ENCODE data around the gene G6PC2. TPM values are rescaled to one million over a fixed set of nuclear protein-coding genes. Genes with fewer than 3 reads are reported as not detected.

G6PC2 gene
- total and polyA plus RNA-seq, 2 donors: 0.05 TPM; not detected in 1

DNA sequence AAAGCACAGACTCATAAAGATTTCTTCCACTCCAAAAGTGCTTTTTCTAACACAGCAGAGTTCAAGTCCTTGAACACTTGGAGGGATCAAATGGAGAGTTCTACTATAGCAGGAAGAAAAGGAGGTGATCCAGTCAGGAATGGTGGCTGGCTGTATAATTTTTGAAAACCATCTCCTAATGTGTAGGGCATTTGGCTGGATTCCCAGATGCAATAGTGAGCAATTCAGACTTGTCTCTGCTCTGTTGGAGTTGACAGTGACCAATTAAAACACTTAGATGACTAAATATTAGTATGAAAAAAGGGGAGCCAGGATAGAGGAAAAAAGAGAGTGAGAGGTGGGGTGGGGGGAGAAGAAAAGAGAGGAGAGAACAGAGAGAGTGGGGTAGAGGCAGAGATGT is 5.3 kb upstream of the G6PC2 start:
- no peak overlapping the region for H3K4me3 ChIP-seq (ENCODE audit: low read length in 2 of 2)
- no peaks in the 10 kb centered on the region for H3K36me3 ChIP-seq (ENCODE audit: control insufficient read depth in 2 of 2, insufficient read depth in 2 of 2, low read length in 1 of 2)
- H3K9me3 ChIP-seq (ENCODE audit: control insufficient read depth in 2 of 2, insufficient read depth in 1 of 2, low read length in 1 of 2): no peaks in the 10 kb centered on the region
- DNase-seq (ENCODE audit: low read depth in 6 of 9, low spot score in 9 of 9): no peak
- H3K27ac ChIP-seq (ENCODE audit: low read depth in 1 of 2, low read length in 1 of 2): no peak overlapping the region
- peaks cover 0 to 1% of the 10 kb centered on the region in 2 donors for H3K4me1 ChIP-seq (ENCODE audit: control insufficient read depth in 2 of 2, insufficient read depth in 2 of 2, low read length in 2 of 2)
- no peaks in the 10 kb centered on the region for H3K27me3 ChIP-seq (ENCODE audit: control insufficient read depth in 2 of 2, insufficient read depth in 1 of 2, low read length in 1 of 2)

DNA sequence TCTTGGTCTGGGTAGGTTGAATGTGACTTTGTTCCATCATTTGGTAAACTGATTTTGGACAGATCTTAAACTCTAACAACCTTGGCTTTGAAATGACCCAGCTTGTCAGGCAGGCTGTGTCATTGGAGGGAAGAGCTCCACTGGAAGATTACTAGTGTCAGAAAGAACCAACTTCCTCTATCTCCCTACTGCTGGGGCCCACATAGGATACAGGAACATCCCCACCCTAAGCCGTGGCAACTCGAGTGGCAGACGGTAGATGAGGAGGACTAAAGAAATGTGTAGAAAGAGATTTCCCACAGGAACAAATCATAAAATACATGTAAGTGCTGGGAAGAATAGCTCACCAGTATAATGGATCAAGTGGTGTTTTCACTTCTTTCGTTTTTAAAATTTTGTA is 4.3 kb upstream of the G6PC2 start:
- H3K27me3 ChIP-seq (ENCODE audit: control insufficient read depth in 2 of 2, insufficient read depth in 1 of 2, low read length in 1 of 2): no peaks in the 10 kb centered on the region
- 74% methylated on average over 4 of the region's 4 CpGs for WGBS
- peak in 1 of 9 donors; percentile 5 for DNase-seq (ENCODE audit: low read depth in 6 of 9, low spot score in 9 of 9)
- no peaks in the 10 kb centered on the region for H3K9me3 ChIP-seq (ENCODE audit: control insufficient read depth in 2 of 2, insufficient read depth in 1 of 2, low read length in 1 of 2)
- no peak overlapping the region for H3K4me3 ChIP-seq (ENCODE audit: low read length in 2 of 2)
- no peaks in the 10 kb centered on the region for H3K36me3 ChIP-seq (ENCODE audit: control insufficient read depth in 2 of 2, insufficient read depth in 2 of 2, low read length in 1 of 2)
- H3K27ac ChIP-seq (ENCODE audit: low read depth in 1 of 2, low read length in 1 of 2): no peak overlapping the region
- H3K4me1 ChIP-seq (ENCODE audit: control insufficient read depth in 2 of 2, insufficient read depth in 2 of 2, low read length in 2 of 2): no peaks in the 10 kb centered on the region

DNA sequence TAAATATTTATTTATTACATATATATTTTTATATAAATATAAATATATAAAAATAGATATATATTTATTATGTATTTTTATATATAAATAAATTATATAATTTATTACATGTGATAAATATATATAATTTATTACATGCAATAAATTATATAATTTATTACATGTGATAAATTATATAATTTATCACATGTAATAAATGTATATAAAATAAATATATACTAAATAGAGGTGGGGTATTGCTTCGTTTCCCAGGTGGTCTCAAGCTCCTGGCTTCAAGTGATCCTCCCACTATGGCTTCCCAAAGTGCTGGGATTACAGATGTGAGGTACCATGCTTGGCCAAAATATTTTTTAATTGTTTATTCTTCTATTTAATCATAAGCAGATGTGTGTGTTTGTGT is 3.6 kb upstream of the G6PC2 start:
- no peak for DNase-seq (ENCODE audit: low read depth in 6 of 9, low spot score in 9 of 9)
- Histone ChIP-seq H3K36me3 (ENCODE audit: control insufficient read depth in 2 of 2, insufficient read depth in 2 of 2, low read length in 1 of 2) (no peaks in the 10 kb centered on the region), H3K4me3 (ENCODE audit: low read length in 2 of 2) (no peak overlapping the region), H3K27ac (ENCODE audit: low read depth in 1 of 2, low read length in 1 of 2) (no peak overlapping the region), H3K9me3 (ENCODE audit: control insufficient read depth in 2 of 2, insufficient read depth in 1 of 2, low read length in 1 of 2) (no peaks in the 10 kb centered on the region), H3K27me3 (ENCODE audit: control insufficient read depth in 2 of 2, insufficient read depth in 1 of 2, low read length in 1 of 2) (no peaks in the 10 kb centered on the region), H3K4me1 (ENCODE audit: control insufficient read depth in 2 of 2, insufficient read depth in 2 of 2, low read length in 2 of 2) (no peaks in the 10 kb centered on the region)
- WGBS: 96% methylated on average over 1 of the region's 1 CpG

DNA sequence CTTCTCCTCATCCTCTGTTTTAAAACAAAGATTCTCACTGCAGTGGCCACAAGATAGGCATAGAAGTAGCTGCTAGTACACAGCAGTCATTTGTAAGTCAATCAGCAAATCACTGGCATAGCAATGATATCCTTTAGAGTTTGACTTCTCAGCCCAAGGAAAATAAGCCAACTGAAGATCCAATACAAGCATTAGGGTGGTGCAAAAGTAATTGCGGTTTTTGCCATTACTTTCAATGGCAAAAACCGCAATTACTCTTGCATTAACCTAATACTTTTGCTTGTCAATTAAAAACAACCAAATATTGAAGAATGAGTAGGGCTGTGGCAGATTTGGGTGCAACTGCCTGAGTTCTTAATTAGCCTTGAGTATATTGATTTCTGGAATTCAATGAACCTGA is 2.8 kb downstream of the G6PC2 start:
- no peak for DNase-seq (ENCODE audit: low read depth in 6 of 9, low spot score in 9 of 9)
- no peak overlapping the region for H3K4me3 ChIP-seq (ENCODE audit: low read length in 2 of 2)

DNA sequence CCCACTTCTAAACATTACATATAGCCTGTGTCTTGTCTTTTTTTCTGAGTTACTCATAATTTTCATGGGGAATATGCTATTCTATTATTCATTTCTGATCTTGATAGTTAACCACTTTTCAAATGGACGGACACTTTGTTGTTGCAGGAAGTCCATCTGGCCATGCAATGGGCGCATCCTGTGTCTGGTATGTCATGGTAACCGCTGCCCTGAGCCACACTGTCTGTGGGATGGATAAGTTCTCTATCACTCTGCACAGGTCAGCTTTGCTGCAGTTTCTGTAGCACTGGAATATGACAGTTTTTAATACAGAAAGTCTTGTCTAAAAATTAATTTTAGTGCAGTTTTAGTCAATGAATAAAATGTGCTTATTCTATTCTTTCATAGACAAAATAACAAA is 3.3 kb downstream of the G6PC2 start:
- no peak for DNase-seq (ENCODE audit: low read depth in 6 of 9, low spot score in 9 of 9)
- no peaks in the 10 kb centered on the region for H3K36me3 ChIP-seq (ENCODE audit: control insufficient read depth in 2 of 2, insufficient read depth in 2 of 2, low read length in 1 of 2)
- no peak overlapping the region for H3K4me3 ChIP-seq (ENCODE audit: low read length in 2 of 2)
- 97% methylated on average over 3 of the region's 3 CpGs for WGBS
- no peaks in the 10 kb centered on the region for H3K4me1 ChIP-seq (ENCODE audit: control insufficient read depth in 2 of 2, insufficient read depth in 2 of 2, low read length in 2 of 2)
- no peaks in the 10 kb centered on the region for H3K9me3 ChIP-seq (ENCODE audit: control insufficient read depth in 2 of 2, insufficient read depth in 1 of 2, low read length in 1 of 2)
- no peaks in the 10 kb centered on the region for H3K27me3 ChIP-seq (ENCODE audit: control insufficient read depth in 2 of 2, insufficient read depth in 1 of 2, low read length in 1 of 2)
- H3K27ac ChIP-seq (ENCODE audit: low read depth in 1 of 2, low read length in 1 of 2): no peak overlapping the region

More for the DNA sequence above, 2.8 kb downstream of the G6PC2 start:
- no peak overlapping the region for H3K27ac ChIP-seq (ENCODE audit: low read depth in 1 of 2, low read length in 1 of 2)
- no peaks in the 10 kb centered on the region for H3K36me3 ChIP-seq (ENCODE audit: control insufficient read depth in 2 of 2, insufficient read depth in 2 of 2, low read length in 1 of 2)
- H3K9me3 ChIP-seq (ENCODE audit: control insufficient read depth in 2 of 2, insufficient read depth in 1 of 2, low read length in 1 of 2): no peaks in the 10 kb centered on the region
- no peaks in the 10 kb centered on the region for H3K4me1 ChIP-seq (ENCODE audit: control insufficient read depth in 2 of 2, insufficient read depth in 2 of 2, low read length in 2 of 2)
- over 99% methylated on average over 2 of the region's 2 CpGs for WGBS
- H3K27me3 ChIP-seq (ENCODE audit: control insufficient read depth in 2 of 2, insufficient read depth in 1 of 2, low read length in 1 of 2): no peaks in the 10 kb centered on the region

DNA sequence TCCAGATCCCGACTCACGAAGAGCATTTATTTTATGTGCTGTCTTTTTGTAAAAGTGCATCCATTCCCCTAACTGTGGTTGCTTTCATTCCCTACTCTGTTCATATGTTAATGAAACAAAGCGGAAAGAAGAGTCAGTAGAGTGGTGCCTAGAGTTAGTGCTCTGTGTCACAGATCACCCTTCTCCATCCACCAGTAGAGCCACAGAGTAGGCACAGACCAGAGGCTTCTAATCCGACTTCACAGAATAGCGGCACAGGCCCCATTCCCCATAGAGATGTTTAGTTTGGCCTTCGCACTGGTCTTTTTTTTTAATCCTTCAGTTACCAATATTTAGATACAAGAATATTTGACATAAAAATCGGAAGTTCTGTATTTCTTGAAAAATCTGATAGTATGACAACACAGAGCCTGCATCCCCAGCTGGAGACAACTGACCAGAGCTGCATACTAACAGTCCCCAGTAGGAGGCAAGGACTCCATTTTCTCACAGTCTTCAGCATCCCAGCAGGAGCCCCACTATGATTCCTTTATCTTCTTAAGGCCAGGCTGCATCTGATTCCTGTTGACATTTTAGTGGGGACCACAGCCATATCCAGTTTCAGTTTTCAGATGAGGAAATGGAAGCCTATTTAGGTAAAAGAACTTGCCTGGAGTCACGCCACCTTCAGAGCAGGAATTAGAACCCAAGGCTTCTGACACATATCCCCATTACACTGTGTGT is 7.0 kb downstream of the G6PC2 start:
- Histone ChIP-seq H3K4me1 (ENCODE audit: control insufficient read depth in 2 of 2, insufficient read depth in 2 of 2, low read length in 2 of 2) (peaks cover 0 to 4% of the 10 kb centered on the region in 2 donors), H3K27ac (ENCODE audit: low read depth in 1 of 2, low read length in 1 of 2) (no peak overlapping the region), H3K36me3 (ENCODE audit: control insufficient read depth in 2 of 2, insufficient read depth in 2 of 2, low read length in 1 of 2) (no peaks in the 10 kb centered on the region), H3K27me3 (ENCODE audit: control insufficient read depth in 2 of 2, insufficient read depth in 1 of 2, low read length in 1 of 2) (peaks cover 2 to 12% of the 10 kb centered on the region in 2 donors), H3K4me3 (ENCODE audit: low read length in 2 of 2) (no peak overlapping the region), H3K9me3 (ENCODE audit: control insufficient read depth in 2 of 2, insufficient read depth in 1 of 2, low read length in 1 of 2) (no peaks in the 10 kb centered on the region)
- no peak for DNase-seq (ENCODE audit: low read depth in 6 of 9, low spot score in 9 of 9)
- 97% methylated on average over 8 of the region's 8 CpGs for WGBS

DNA sequence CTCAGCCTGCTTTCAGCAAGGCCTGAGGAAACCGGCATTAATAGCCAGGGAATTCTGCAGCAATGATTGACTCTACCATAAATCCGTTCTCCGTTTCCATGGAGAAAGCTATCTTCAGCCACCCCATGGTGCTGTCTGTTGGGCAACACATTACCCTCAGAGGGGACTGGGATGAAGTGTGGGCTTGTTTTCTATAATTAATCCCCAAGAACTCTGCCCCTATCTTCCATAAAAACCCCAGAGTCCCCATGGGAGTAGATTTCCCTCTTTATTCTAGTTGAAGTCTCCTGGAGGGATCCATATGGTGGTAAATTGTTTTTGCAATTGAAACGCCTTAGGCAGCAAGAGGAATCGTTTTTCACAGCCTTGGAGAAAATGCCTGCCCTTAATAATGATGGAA is 9.2 kb downstream of the G6PC2 start:
- Histone ChIP-seq H3K4me3 (ENCODE audit: low read length in 2 of 2) (no peak overlapping the region), H3K27ac (ENCODE audit: low read depth in 1 of 2, low read length in 1 of 2) (no peak overlapping the region), H3K4me1 (ENCODE audit: control insufficient read depth in 2 of 2, insufficient read depth in 2 of 2, low read length in 2 of 2) (peaks cover 0 to 4% of the 10 kb centered on the region in 2 donors), H3K36me3 (ENCODE audit: control insufficient read depth in 2 of 2, insufficient read depth in 2 of 2, low read length in 1 of 2) (no peaks in the 10 kb centered on the region), H3K9me3 (ENCODE audit: control insufficient read depth in 2 of 2, insufficient read depth in 1 of 2, low read length in 1 of 2) (no peaks in the 10 kb centered on the region), H3K27me3 (ENCODE audit: control insufficient read depth in 2 of 2, insufficient read depth in 1 of 2, low read length in 1 of 2) (peaks cover 2 to 14% of the 10 kb centered on the region in 2 donors)
- no peak for DNase-seq (ENCODE audit: low read depth in 6 of 9, low spot score in 9 of 9)
- WGBS: 93% methylated on average over 5 of the region's 5 CpGs

DNA sequence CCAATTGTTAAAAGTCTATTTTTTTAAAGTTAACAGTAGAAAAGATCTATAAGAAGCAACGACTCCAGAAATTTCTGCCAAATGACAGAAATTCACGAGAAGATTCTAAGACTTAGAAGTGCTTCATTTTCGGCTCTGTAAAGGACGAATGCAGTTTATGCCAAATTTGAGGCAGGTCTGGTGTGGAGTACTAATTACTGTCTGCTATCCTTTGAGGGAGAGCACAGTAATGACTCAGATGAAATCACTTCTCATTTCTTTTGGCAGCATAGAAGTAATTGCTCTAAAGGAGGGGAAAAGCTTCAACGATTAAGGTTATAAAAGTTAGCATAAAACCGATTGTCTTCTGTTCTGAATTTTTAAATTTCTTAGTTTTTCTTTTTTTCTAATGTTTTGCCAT is 11.4 kb downstream of the G6PC2 start:
- peaks cover 0 to 4% of the 10 kb centered on the region in 2 donors for H3K4me1 ChIP-seq (ENCODE audit: control insufficient read depth in 2 of 2, insufficient read depth in 2 of 2, low read length in 2 of 2)
- WGBS: 65% methylated on average over 6 of the region's 6 CpGs
- H3K4me3 ChIP-seq (ENCODE audit: low read length in 2 of 2): no peak overlapping the region
- no peaks in the 10 kb centered on the region for H3K9me3 ChIP-seq (ENCODE audit: control insufficient read depth in 2 of 2, insufficient read depth in 1 of 2, low read length in 1 of 2)
- H3K36me3 ChIP-seq (ENCODE audit: control insufficient read depth in 2 of 2, insufficient read depth in 2 of 2, low read length in 1 of 2): no peaks in the 10 kb centered on the region
- H3K27me3 ChIP-seq (ENCODE audit: control insufficient read depth in 2 of 2, insufficient read depth in 1 of 2, low read length in 1 of 2): peaks cover 2 to 14% of the 10 kb centered on the region in 2 donors
- no peak overlapping the region for H3K27ac ChIP-seq (ENCODE audit: low read depth in 1 of 2, low read length in 1 of 2)
- no peak for DNase-seq (ENCODE audit: low read depth in 6 of 9, low spot score in 9 of 9)

DNA sequence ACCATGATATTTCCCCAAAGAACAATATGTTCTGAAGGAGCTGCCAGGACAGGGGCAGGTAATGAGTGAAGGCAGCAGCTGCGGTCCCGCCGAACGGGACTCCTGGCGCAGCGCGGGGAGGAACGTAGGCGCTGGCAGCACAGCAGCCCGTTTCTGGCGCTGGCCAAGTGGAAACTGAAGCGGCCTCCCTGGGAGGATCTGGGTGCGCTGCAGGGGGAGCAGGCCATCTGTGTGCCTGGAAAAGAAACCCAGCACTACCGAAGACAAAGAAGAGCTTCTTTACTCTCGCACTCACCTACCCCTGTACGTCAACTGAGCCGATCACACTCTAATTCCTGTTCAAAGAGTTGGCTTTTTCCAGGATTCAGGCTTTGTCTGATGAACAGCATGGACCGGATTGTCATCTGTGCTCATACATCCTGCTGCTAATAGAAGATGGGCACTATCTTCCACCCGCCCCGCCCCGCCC is 11.8 kb downstream of the G6PC2 start:
- H3K4me1 ChIP-seq (ENCODE audit: control insufficient read depth in 2 of 2, insufficient read depth in 2 of 2, low read length in 2 of 2): peaks cover 0 to 4% of the 10 kb centered on the region in 2 donors
- peak in 1 of 9 donors; percentile 15 for DNase-seq (ENCODE audit: low read depth in 6 of 9, low spot score in 9 of 9)
- H3K27me3 ChIP-seq (ENCODE audit: control insufficient read depth in 2 of 2, insufficient read depth in 1 of 2, low read length in 1 of 2): peaks cover 2 to 14% of the 10 kb centered on the region in 2 donors
- WGBS: 45% methylated on average over 21 of the region's 21 CpGs
- H3K36me3 ChIP-seq (ENCODE audit: control insufficient read depth in 2 of 2, insufficient read depth in 2 of 2, low read length in 1 of 2): no peaks in the 10 kb centered on the region
- no peaks in the 10 kb centered on the region for H3K9me3 ChIP-seq (ENCODE audit: control insufficient read depth in 2 of 2, insufficient read depth in 1 of 2, low read length in 1 of 2)
- H3K4me3 ChIP-seq (ENCODE audit: low read length in 2 of 2): no peak overlapping the region
- H3K27ac ChIP-seq (ENCODE audit: low read depth in 1 of 2, low read length in 1 of 2): no peak overlapping the region
